SU-DHL-6 (cell line): Measurements from ENCODE around the gene PRDM15.

Experiments used
- CTCF ChIP-seq: fragments of 200-600 bp; sonication (generic); IDR thresholded peaks from one replicate; pipeline ENCODE4 v1.5.1; 2017; ENCODE audit warnings: antibody characterized with exemption, mild to moderate bottlenecking, low read length, moderate library complexity; ENCODE audit not compliant: insufficient read depth, poor library complexity, severe bottlenecking
- EZH2phosphoT487 ChIP-seq: fragments of 200-600 bp; sonication (generic), shearing (Covaris generic); conservative IDR thresholded peaks from 2 replicates; pipeline ENCODE4 v1.6.1; 2018; ENCODE audit warnings: mild to moderate bottlenecking, antibody characterized with exemption, low read length, moderate library complexity, mixed read lengths

GRCh38 chr21:41834926-41835663, 44.0 kb downstream of the PRDM15 start:
- TF ChIP-seq CTCF, result no peak
- no peak for TF ChIP-seq EZH2phosphoT487
